GM21526 (cell line): Measurements from ENCODE around the gene KNSTRN.

ENCODE experiments used
- ATAC-seq: cut with Tn5 transposase; IDR thresholded peaks from one replicate; pipeline ENCODE4 v1.9.1; 2021; ENCODE audit warnings: moderate library complexity; ENCODE audit not compliant: unreplicated experiment, low FRiP score

KNSTRN gene

DNA sequence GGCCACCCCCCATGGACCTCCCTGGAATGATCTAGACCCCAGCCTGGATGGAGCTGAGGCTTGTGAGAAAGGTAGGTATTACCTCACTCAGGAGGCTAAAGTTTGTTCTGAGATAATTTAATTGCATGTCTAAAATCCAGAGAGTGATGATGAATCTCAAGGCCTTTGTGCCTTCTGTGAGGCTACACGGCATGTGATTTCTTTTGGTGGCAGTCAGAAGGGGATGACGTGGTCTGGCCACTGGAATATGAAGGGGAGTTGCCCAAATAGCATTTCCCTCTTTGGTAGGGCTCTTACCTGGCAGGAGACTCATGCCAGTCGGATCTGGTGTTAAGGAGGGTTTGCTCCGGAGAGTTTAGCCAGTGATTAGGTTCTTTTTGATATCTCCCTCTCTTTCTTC lies 60.7 kb downstream of the KNSTRN start:
- ATAC-seq = no peak

DNA sequence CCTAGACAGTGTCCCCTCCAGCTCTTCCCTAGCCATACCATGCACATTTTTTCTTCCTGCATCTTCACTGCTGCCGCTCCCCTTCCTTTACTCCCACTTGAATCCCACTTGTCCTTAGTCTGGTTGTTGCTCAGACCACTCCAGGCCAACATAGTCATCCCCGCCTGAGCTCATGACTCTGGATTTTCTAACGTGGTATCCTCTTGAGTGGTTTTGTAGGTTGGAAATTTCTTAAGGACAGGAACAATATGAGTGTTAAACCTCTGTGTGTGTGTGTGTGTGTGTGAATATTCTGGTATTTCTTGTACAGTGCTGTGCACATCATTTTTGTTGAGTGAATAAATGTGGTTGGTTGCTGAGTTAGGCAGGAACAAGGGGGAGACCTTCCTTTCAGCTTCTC lies 61.3 kb downstream of the KNSTRN start:
- ATAC-seq = no peak
